IPS-18a (cell line): ENCODE results near the gene CCDC50.

Experiments used
- H3K27ac ChIP-seq: one replicate; pipeline ENCODE4 v1.5.1; 2013; ENCODE audit warnings: low read length
- H3K27me3 ChIP-seq: one replicate; pipeline ENCODE4 v1.6.1; 2013; ENCODE audit warnings: mild to moderate bottlenecking, low read length; ENCODE audit not compliant: control insufficient read depth, insufficient read depth
- H3K36me3 ChIP-seq: one replicate; pipeline ENCODE4 v1.6.1; 2013; ENCODE audit warnings: low read depth, low read length; ENCODE audit not compliant: control insufficient read depth
- H3K4me1 ChIP-seq: one replicate; pipeline ENCODE4 v1.6.1; 2013; ENCODE audit warnings: low read depth, low read length; ENCODE audit not compliant: control insufficient read depth
- H3K4me3 ChIP-seq: one replicate; pipeline ENCODE4 v1.5.1; 2013; ENCODE audit warnings: low read length
- H3K9ac ChIP-seq: one replicate; pipeline ENCODE4 v1.6.1; 2013; ENCODE audit warnings: mild to moderate bottlenecking, low read length, moderate library complexity
- H3K9me3 ChIP-seq: one replicate; pipeline ENCODE4 v1.6.1; 2013; ENCODE audit warnings: low read depth, low read length; ENCODE audit not compliant: control insufficient read depth

Gene CCDC50

GRCh38 chr3:191414732-191415131 lies 85.5 kb downstream of the CCDC50 start:
- H3K4me3 ChIP-seq, result no peak overlapping the region

GRCh38 chr3:191415566-191415965 lies 86.4 kb downstream of the CCDC50 start:
- H3K9ac ChIP-seq, result no peak overlapping the region
- peaks cover 6% of the 10 kb centered on the region for H3K4me1 ChIP-seq
- no peaks in the 10 kb centered on the region for H3K9me3 ChIP-seq
- no peaks in the 10 kb centered on the region for H3K27me3 ChIP-seq
- H3K27ac ChIP-seq, result no peak overlapping the region
- no peaks in the 10 kb centered on the region for H3K36me3 ChIP-seq
- no peak overlapping the region for H3K4me3 ChIP-seq

More at GRCh38 chr3:191414732-191415131, 85.5 kb downstream of the CCDC50 start:
- H3K27ac ChIP-seq, result no peak overlapping the region
- no peak overlapping the region for H3K9ac ChIP-seq
- no peaks in the 10 kb centered on the region for H3K36me3 ChIP-seq
- peaks cover 6% of the 10 kb centered on the region for H3K4me1 ChIP-seq
- H3K9me3 ChIP-seq, result peaks cover 3% of the 10 kb centered on the region
- H3K27me3 ChIP-seq, result no peaks in the 10 kb centered on the region

GRCh38 chr3:191417457-191417729 lies 88.2 kb downstream of the CCDC50 start:
- no peaks in the 10 kb centered on the region for H3K9me3 ChIP-seq
- no peak overlapping the region for H3K9ac ChIP-seq
- H3K4me1 ChIP-seq, result peaks cover 6% of the 10 kb centered on the region
- no peaks in the 10 kb centered on the region for H3K27me3 ChIP-seq
- no peak overlapping the region for H3K4me3 ChIP-seq
- H3K27ac ChIP-seq, result no peak overlapping the region
- no peaks in the 10 kb centered on the region for H3K36me3 ChIP-seq

- H3K27ac ChIP-seq, result no peak overlapping the region
- H3K36me3 ChIP-seq, result no peaks in the 10 kb centered on the region
- peaks cover 2% of the 10 kb centered on the region for H3K4me1 ChIP-seq
- no peaks in the 10 kb centered on the region for H3K9me3 ChIP-seq
- H3K9ac ChIP-seq, result no peak overlapping the region
- H3K27me3 ChIP-seq, result no peaks in the 10 kb centered on the region
- no peak overlapping the region for H3K4me3 ChIP-seq
Measured at GRCh38 chr3:191420771-191421170, 91.6 kb downstream of the CCDC50 start.

GRCh38 chr3:191424881-191425280 lies 95.7 kb downstream of the CCDC50 start:
- Histone ChIP-seq H3K4me1 (peaks cover 6% of the 10 kb centered on the region), H3K4me3 (no peak overlapping the region), H3K9me3 (no peaks in the 10 kb centered on the region), H3K27ac (no peak overlapping the region), H3K36me3 (no peaks in the 10 kb centered on the region), H3K27me3 (no peaks in the 10 kb centered on the region), H3K9ac (no peak overlapping the region)

GRCh38 chr3:191425322-191425734 lies 96.1 kb downstream of the CCDC50 start:
- Histone ChIP-seq H3K9me3 (no peaks in the 10 kb centered on the region), H3K4me1 (peaks cover 6% of the 10 kb centered on the region), H3K4me3 (no peak overlapping the region), H3K9ac (no peak overlapping the region), H3K36me3 (no peaks in the 10 kb centered on the region), H3K27me3 (no peaks in the 10 kb centered on the region), H3K27ac (no peak overlapping the region)

- Histone ChIP-seq H3K27ac (no peak overlapping the region), H3K9ac (no peak overlapping the region), H3K27me3 (no peaks in the 10 kb centered on the region), H3K4me3 (no peak overlapping the region), H3K4me1 (peaks cover 6% of the 10 kb centered on the region), H3K9me3 (no peaks in the 10 kb centered on the region), H3K36me3 (no peaks in the 10 kb centered on the region)
Measured at GRCh38 chr3:191426311-191426710, 97.1 kb downstream of the CCDC50 start.

- Histone ChIP-seq H3K36me3 (no peaks in the 10 kb centered on the region), H3K4me3 (no peak overlapping the region), H3K9ac (no peak overlapping the region), H3K27me3 (no peaks in the 10 kb centered on the region), H3K4me1 (peaks cover 6% of the 10 kb centered on the region), H3K27ac (no peak overlapping the region), H3K9me3 (no peaks in the 10 kb centered on the region)
Measured at GRCh38 chr3:191428177-191428576, 99.0 kb downstream of the CCDC50 start.

- H3K9me3 ChIP-seq, result no peaks in the 10 kb centered on the region
- no peaks in the 10 kb centered on the region for H3K27me3 ChIP-seq
- H3K4me1 ChIP-seq, result peaks cover 6% of the 10 kb centered on the region
- no peak overlapping the region for H3K27ac ChIP-seq
- no peak overlapping the region for H3K9ac ChIP-seq
- H3K36me3 ChIP-seq, result no peaks in the 10 kb centered on the region
- no peak overlapping the region for H3K4me3 ChIP-seq
Measured at GRCh38 chr3:191430103-191430502, 100.9 kb downstream of the CCDC50 start.

- no peak overlapping the region for H3K9ac ChIP-seq
- H3K27me3 ChIP-seq, result no peaks in the 10 kb centered on the region
- no peak overlapping the region for H3K27ac ChIP-seq
Measured at GRCh38 chr3:191431160-191431822, 102.1 kb downstream of the CCDC50 start.

GRCh38 chr3:191432162-191432561 lies 103.0 kb downstream of the CCDC50 start:
- H3K4me1 ChIP-seq, result peaks cover 6% of the 10 kb centered on the region
- no peak overlapping the region for H3K4me3 ChIP-seq

More at GRCh38 chr3:191431160-191431822, 102.1 kb downstream of the CCDC50 start:
- H3K4me1 ChIP-seq, result peaks cover 6% of the 10 kb centered on the region
- no peak overlapping the region for H3K4me3 ChIP-seq
- H3K36me3 ChIP-seq, result no peaks in the 10 kb centered on the region
- no peaks in the 10 kb centered on the region for H3K9me3 ChIP-seq

GRCh38 chr3:191434024-191434423 lies 104.8 kb downstream of the CCDC50 start:
- no peaks in the 10 kb centered on the region for H3K4me1 ChIP-seq
- no peak overlapping the region for H3K27ac ChIP-seq
- H3K27me3 ChIP-seq, result no peaks in the 10 kb centered on the region
- H3K9me3 ChIP-seq, result no peaks in the 10 kb centered on the region
- no peak overlapping the region for H3K4me3 ChIP-seq
- no peaks in the 10 kb centered on the region for H3K36me3 ChIP-seq
- no peak overlapping the region for H3K9ac ChIP-seq

More at GRCh38 chr3:191432162-191432561, 103.0 kb downstream of the CCDC50 start:
- Histone ChIP-seq H3K36me3 (no peaks in the 10 kb centered on the region), H3K9ac (no peak overlapping the region), H3K27ac (no peak overlapping the region), H3K9me3 (no peaks in the 10 kb centered on the region), H3K27me3 (no peaks in the 10 kb centered on the region)
